ENCODE measurements around the gene RTN4RL1. TPM values are rescaled to one million over a fixed set of nuclear protein-coding genes. Genes with fewer than 3 reads are reported as not detected.

Gene RTN4RL1
- total and polyA plus RNA-seq, 9 of the 15 experiments (the other 6 are each of a cell fraction or from before 2014, with no cell fraction given): 0.04 to 0.06 (median 0.04) TPM; not detected in 5

DNA sequence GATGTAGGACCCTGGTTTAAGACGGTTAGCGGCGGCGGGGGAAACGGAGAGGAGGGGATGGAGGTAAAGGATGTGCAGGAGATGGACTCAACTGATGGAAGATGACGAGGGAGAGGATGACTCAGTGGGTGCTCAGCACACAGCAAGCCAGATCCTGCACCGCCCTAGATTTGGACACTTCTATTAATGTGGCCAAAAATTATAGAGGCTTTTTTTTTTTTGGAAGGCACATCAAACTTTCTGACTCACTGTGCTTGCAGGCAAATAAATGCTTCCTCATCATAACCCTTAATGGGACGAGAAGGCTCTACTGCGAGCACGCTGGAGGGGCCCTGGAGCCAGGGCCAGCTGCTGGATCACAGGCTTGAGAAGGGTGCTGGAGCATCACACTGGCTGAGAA, 36.0 kb downstream of the RTN4RL1 start (continued):
- TF ChIP-seq, protein P1, sequence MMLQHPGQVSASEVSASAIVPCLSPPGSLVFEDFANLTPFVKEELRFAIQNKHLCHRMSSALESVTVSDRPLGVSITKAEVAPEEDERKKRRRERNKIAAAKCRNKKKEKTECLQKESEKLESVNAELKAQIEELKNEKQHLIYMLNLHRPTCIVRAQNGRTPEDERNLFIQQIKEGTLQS (IDR thresholded peaks at IDR 0.05): peak; percentile 30; the same call in 1 of the 2 replicates
- TF ChIP-seq, protein P1 (CRISPR knock-in tag; conservative IDR thresholded peaks at IDR 0.05): no peak
- no peak for TF ChIP-seq EP400 (IDR thresholded peaks at IDR 0.05)

DNA sequence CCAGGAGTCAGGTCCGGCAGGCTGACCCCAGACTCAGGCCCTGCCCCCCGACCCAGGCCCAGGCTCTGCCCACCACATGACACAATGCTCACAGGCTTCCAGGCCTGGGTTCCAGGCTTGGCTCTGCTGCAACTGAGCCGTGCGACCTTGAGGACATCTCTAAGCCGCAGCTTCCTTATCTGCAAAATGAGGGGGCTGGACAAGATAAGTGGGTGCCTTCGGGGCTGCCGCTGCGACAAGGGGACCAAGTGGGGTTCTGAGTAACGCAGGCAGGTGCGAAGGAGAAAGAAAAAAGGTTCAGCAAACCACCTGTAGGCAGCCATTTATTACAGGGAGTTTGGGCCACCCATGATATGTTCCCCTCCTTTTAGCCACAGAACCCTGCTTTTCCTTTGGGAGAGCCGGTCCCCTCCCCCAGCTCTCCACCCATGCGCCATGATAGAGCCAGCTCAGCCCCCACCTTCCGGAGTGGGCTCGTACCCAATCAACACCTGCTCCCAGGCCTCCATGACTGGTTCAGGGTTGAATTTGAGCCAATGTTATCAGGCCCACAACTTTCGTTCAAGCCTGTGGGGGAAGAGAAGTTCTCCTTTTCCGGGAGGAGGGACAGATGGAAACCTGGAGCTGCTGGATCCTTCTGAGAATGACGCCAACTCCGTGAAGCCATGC, 38.2 kb downstream of the RTN4RL1 start:
- intact Hi-C loops (cut with micrococcal nuclease) (no loop called here), in situ Hi-C loops (cut with MboI) (no loop called here)
- WGBS (ENCODE audit: insufficient coverage, low coverage, missing lambda C conversion rate): 3% methylated on average over 15 of the region's 18 CpGs
- CTCF ChIA-PET (ENCODE audit: low intra/inter-chr PET ratio): no interaction called here
- Histone ChIP-seq H3K9ac (ENCODE audit: insufficient read depth in 1 of 2, low read depth in 2 of 2, low read length in 2 of 2) (peak overlapping the region; percentile 30 to 73; a peak in 3 of 4 replicates), H3K36me3 (ENCODE audit: control insufficient read depth, insufficient read depth, low read length) (no peaks in the 10 kb centered on the region), H3K79me2 (ENCODE audit: control insufficient read depth, insufficient read depth, low read length) (no peaks in the 10 kb centered on the region), H3K4me2 (ENCODE audit: insufficient read depth, low read length) (peak overlapping the region; percentile 73), H3K27me3 (ENCODE audit: control insufficient read depth in 2 of 2, insufficient read depth in 2 of 2, low read length in 2 of 2) (peaks cover 0 to 19% of the 10 kb centered on the region in 2 experiments; a peak in 3 of 5 replicates), H4K20me1 (replicated peaks; ENCODE audit: control insufficient read depth, insufficient read depth, low read length) (0 out of 2 replicates have a peak, but pooled peaks cover 3% of the 10 kb centered on the region), H3K9me3 (replicated peaks; ENCODE audit: control insufficient read depth, insufficient read depth, low read depth, low read length) (no peaks in the 10 kb centered on the region), H2AFZ (ENCODE audit: low read depth, low read length) (peak overlapping the region; percentile 90), H3K4me1 (replicated peaks in 1 of 2; ENCODE audit: control insufficient read depth in 2 of 2, insufficient read depth in 2 of 2, low read length in 2 of 2) (peaks cover 18 to 19% of the 10 kb centered on the region in 2 experiments), H3K4me3 (no peak overlapping the region), H3K27ac (ENCODE audit: extremely low read depth, low read depth, low read length) (0 out of 3 replicates have a peak overlapping the region, but pooled peaks have one; percentile 17), H3K9me1 (ENCODE audit: control insufficient read depth, insufficient read depth, low read length) (no peaks in the 10 kb centered on the region)
- ATAC-seq: peak; percentile 83
- POLR2A ChIA-PET: interaction anchor here (0.6 to 1.2 kb wide), 5 partner anchors 17 to 274 kb away, joined by 3 read pairs; no protein-coding TSS in a partner anchor
- BruUV-seq (replicated peaks): no TSS peak
- peak; percentile 54 to 59 (median 58) for DNase-seq (ENCODE audit: extremely low read depth in 1 of 4, low spot score in 3 of 4)
- FAIRE-seq: peak; percentile 76
- TF ChIP-seq, protein P2, sequence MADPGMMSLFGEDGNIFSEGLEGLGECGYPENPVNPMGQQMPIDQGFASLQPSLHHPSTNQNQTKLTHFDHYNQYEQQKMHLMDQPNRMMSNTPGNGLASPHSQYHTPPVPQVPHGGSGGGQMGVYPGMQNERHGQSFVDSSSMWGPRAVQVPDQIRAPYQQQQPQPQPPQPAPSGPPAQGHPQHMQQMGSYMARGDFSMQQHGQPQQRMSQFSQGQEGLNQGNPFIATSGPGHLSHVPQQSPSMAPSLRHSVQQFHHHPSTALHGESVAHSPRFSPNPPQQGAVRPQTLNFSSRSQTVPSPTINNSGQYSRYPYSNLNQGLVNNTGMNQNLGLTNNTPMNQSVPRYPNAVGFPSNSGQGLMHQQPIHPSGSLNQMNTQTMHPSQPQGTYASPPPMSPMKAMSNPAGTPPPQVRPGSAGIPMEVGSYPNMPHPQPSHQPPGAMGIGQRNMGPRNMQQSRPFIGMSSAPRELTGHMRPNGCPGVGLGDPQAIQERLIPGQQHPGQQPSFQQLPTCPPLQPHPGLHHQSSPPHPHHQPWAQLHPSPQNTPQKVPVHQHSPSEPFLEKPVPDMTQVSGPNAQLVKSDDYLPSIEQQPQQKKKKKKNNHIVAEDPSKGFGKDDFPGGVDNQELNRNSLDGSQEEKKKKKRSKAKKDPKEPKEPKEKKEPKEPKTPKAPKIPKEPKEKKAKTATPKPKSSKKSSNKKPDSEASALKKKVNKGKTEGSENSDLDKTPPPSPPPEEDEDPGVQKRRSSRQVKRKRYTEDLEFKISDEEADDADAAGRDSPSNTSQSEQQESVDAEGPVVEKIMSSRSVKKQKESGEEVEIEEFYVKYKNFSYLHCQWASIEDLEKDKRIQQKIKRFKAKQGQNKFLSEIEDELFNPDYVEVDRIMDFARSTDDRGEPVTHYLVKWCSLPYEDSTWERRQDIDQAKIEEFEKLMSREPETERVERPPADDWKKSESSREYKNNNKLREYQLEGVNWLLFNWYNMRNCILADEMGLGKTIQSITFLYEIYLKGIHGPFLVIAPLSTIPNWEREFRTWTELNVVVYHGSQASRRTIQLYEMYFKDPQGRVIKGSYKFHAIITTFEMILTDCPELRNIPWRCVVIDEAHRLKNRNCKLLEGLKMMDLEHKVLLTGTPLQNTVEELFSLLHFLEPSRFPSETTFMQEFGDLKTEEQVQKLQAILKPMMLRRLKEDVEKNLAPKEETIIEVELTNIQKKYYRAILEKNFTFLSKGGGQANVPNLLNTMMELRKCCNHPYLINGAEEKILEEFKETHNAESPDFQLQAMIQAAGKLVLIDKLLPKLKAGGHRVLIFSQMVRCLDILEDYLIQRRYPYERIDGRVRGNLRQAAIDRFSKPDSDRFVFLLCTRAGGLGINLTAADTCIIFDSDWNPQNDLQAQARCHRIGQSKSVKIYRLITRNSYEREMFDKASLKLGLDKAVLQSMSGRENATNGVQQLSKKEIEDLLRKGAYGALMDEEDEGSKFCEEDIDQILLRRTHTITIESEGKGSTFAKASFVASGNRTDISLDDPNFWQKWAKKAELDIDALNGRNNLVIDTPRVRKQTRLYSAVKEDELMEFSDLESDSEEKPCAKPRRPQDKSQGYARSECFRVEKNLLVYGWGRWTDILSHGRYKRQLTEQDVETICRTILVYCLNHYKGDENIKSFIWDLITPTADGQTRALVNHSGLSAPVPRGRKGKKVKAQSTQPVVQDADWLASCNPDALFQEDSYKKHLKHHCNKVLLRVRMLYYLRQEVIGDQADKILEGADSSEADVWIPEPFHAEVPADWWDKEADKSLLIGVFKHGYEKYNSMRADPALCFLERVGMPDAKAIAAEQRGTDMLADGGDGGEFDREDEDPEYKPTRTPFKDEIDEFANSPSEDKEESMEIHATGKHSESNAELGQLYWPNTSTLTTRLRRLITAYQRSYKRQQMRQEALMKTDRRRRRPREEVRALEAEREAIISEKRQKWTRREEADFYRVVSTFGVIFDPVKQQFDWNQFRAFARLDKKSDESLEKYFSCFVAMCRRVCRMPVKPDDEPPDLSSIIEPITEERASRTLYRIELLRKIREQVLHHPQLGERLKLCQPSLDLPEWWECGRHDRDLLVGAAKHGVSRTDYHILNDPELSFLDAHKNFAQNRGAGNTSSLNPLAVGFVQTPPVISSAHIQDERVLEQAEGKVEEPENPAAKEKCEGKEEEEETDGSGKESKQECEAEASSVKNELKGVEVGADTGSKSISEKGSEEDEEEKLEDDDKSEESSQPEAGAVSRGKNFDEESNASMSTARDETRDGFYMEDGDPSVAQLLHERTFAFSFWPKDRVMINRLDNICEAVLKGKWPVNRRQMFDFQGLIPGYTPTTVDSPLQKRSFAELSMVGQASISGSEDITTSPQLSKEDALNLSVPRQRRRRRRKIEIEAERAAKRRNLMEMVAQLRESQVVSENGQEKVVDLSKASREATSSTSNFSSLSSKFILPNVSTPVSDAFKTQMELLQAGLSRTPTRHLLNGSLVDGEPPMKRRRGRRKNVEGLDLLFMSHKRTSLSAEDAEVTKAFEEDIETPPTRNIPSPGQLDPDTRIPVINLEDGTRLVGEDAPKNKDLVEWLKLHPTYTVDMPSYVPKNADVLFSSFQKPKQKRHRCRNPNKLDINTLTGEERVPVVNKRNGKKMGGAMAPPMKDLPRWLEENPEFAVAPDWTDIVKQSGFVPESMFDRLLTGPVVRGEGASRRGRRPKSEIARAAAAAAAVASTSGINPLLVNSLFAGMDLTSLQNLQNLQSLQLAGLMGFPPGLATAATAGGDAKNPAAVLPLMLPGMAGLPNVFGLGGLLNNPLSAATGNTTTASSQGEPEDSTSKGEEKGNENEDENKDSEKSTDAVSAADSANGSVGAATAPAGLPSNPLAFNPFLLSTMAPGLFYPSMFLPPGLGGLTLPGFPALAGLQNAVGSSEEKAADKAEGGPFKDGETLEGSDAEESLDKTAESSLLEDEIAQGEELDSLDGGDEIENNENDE (IDR thresholded peaks at IDR 0.05; ENCODE audit: low read depth, low read length): no peak
- TF ChIP-seq ELF4 (CRISPR knock-in tag; IDR thresholded peaks at IDR 0.05): no peak
